Gastrocnemius medialis (tissue), 4 donors: ENCODE data around the gene MACC1. TPM values are rescaled to one million over a fixed set of nuclear protein-coding genes. Genes with fewer than 3 reads are reported as not detected.

ENCODE experiments used
- ATAC-seq, 2 donors: fragments of 150-250 bp; one replicate each; pipeline ENCODE4 v1.9.1; 2016
- DNase-seq, 2 donors: peaks; one replicate each; pipeline ENCODE4 v3.0.0-alpha.2; 2019
- H3K27ac ChIP-seq, 4 donors: fragments of 200-600 bp; sonication (generic); 1 replicate in 1 of 4; 2 replicates in 3 of 4; pipeline ENCODE4 v1.5.1; 2016 to 2018; ENCODE audit warnings: mild to moderate bottlenecking in 2 of 4, moderate library complexity in 1 of 4
- H3K27me3 ChIP-seq, 3 donors: fragments of 200-600 bp; sonication (generic) in 2 of 3; 1 replicate in 1 of 3; 2 replicates in 2 of 3; pipeline versions ENCODE4 v1.5.1 to v1.6.0; 2016 to 2019; ENCODE audit warnings: mild to moderate bottlenecking in 1 of 3, moderate library complexity in 1 of 3
- H3K36me3 ChIP-seq, 2 donors: fragments of 200-600 bp; sonication (generic) in 1 of 2; one replicate each; pipeline ENCODE4 v1.5.1; 2017 to 2018
- H3K4me1 ChIP-seq, 2 donors: fragments of 200-600 bp; sonication (generic) in 1 of 2; one replicate each; pipeline ENCODE4 v1.5.1; 2016 to 2017; ENCODE audit warnings: mild to moderate bottlenecking in 2 of 2
- H3K4me3 ChIP-seq, 4 donors: fragments of 200-600 bp; sonication (generic) in 3 of 4; 1 replicate in 1 of 4; 2 replicates in 3 of 4; pipeline ENCODE4 v1.5.1; 2016 to 2019; ENCODE audit warnings: mild to moderate bottlenecking in 2 of 4
- H3K9me3 ChIP-seq, 3 donors: fragments of 200-600 bp; sonication (generic) in 2 of 3; 1 replicate in 1 of 3; 2 replicates in 2 of 3; pipeline ENCODE4 v1.5.1; 2016 to 2019
- POLR2A ChIP-seq, 2 donors: fragments of 450-650 bp; IDR thresholded peaks; one replicate each; pipeline ENCODE4 v1.6.1; 2017; ENCODE audit warnings: antibody characterized with exemption in 2 of 2, mild to moderate bottlenecking in 2 of 2, moderate library complexity in 2 of 2
- in situ Hi-C, 4 donors: fragments of 200-750 bp; cut with MboI; loops; one replicate each; pipeline versions ENCODE4 v1.15.0 to v1.8.0; 2017; ENCODE audit warnings: low sequenced_read_pairs in 4 of 4
- intact Hi-C: fragments of 100-400 bp; cut with DNase I; formaldehyde crosslinking; loops from one replicate; pipeline ENCODE4 v1.15.1; 2023; ENCODE audit warnings: low total_unique reads
- total RNA-seq, 4 donors: library from RNA; depleted of rRNA; stranded (reverse); fragments of >200 nt; gene quantifications; one replicate each; pipeline versions ENCODE4 v1.1.0 to v1.2.3, GENCODE V29; 2016
- TF ChIP-seq, protein P1 (sequence below), 5 experiments: fragments of 450-650 bp in 3 of 5; fragments of 200-600 bp in 2 of 5; sonication (generic) in 2 of 5; IDR thresholded peaks in 4 of 5; conservative IDR thresholded peaks in 1 of 5; 1 replicate in 4 of 5; 2 replicates in 1 of 5; pipeline ENCODE4 v1.5.1; 2016 to 2019; ENCODE audit warnings: antibody characterized with exemption in 5 of 5, mild to moderate bottlenecking in 3 of 5, moderate library complexity in 3 of 5

Gene MACC1
- total RNA-seq, 4 donors from 2014 or later: not detected

DNA sequence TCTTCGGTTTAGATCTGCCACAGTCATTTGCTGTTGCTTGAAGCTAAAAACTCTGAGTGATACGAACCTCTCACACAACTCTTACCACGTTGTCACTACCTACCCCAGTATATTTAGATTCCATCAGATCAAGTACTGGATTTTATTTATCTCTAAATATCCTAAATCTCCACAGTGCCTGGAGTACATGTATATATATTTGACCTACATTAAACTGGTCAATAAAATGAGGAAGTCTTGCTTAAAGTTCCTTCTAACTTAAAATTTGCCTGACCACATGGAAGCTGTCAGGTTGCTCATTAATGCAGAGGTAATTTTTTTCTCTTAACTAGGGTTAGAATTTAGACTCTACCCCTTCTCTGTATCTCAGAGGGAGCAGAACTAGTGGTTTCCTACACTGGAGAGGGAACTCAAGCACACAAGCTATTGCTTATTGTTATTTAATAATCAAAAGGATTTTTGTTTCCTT lies 3.1 kb upstream of the MACC1 start:
- Histone ChIP-seq H3K4me3 (no peak overlapping the region), H3K36me3 (no peaks in the 10 kb centered on the region), H3K27ac (no peak overlapping the region), H3K9me3 (no peaks in the 10 kb centered on the region), H3K27me3 (no peaks in the 10 kb centered on the region), H3K4me1 (no peaks in the 10 kb centered on the region)
- intact Hi-C loops (no loop called here), in situ Hi-C loops (no loop called here)
- DNase-seq (no peak), ATAC-seq (no peak)
- TF ChIP-seq, protein P1, sequence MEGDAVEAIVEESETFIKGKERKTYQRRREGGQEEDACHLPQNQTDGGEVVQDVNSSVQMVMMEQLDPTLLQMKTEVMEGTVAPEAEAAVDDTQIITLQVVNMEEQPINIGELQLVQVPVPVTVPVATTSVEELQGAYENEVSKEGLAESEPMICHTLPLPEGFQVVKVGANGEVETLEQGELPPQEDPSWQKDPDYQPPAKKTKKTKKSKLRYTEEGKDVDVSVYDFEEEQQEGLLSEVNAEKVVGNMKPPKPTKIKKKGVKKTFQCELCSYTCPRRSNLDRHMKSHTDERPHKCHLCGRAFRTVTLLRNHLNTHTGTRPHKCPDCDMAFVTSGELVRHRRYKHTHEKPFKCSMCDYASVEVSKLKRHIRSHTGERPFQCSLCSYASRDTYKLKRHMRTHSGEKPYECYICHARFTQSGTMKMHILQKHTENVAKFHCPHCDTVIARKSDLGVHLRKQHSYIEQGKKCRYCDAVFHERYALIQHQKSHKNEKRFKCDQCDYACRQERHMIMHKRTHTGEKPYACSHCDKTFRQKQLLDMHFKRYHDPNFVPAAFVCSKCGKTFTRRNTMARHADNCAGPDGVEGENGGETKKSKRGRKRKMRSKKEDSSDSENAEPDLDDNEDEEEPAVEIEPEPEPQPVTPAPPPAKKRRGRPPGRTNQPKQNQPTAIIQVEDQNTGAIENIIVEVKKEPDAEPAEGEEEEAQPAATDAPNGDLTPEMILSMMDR (IDR thresholded peaks at IDR 0.05 in 4 of 5, conservative IDR thresholded peaks at IDR 0.05 in 1 of 5): no peak
- no peak for TF ChIP-seq POLR2A (IDR thresholded peaks at IDR 0.05)

DNA sequence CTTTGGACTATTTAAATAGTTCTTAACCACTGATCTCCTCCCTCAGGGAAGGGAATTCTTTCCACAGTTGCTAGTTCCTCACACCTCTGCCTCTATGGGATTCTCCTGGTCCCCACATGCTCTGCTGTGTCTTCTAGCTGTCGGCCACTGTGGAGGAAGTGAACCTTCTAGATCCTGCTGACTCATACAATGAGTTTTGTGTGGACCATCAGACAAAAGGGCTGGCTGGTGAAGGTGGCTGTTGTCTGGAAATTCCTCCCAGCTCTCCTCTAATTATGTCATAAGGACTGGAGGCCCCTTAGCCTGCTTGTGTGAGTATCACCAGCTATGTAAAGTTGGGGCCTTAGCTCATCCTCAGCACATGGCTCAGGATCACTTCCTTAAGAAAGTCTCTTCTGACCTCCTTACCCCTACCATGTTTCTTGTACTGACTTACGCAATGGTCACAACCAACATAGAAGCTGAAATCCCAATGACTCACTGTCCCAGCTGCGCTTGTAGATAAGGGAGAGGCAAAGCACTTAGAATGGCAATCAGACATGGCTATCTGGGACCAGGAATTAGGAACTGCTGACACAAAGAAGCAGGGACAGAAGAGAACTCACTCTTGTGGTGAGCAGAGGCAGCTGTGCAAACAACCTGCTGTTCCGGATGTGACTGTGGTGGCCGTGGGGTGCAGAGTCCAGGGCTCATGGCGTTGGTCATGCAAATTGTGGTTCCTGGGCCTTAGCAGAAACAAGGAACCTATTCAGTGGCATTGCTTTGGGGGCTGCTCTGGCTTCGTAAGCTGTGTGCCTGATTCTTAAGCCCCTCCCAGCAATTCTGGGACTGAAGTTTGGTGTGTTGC lies 2.5 kb upstream of the MACC1 start:
- H3K36me3 ChIP-seq: no peaks in the 10 kb centered on the region
- H3K9me3 ChIP-seq: no peaks in the 10 kb centered on the region
- in situ Hi-C loops: no loop called here
- TF ChIP-seq, protein P1 (IDR thresholded peaks at IDR 0.05 in 4 of 5, conservative IDR thresholded peaks at IDR 0.05 in 1 of 5): no peak
- no peak for TF ChIP-seq POLR2A (IDR thresholded peaks at IDR 0.05)
- H3K27me3 ChIP-seq: no peaks in the 10 kb centered on the region
- DNase-seq (peak; percentile 16 to 38), ATAC-seq (peak in 1 of 2 donors; percentile 53)
- intact Hi-C loops: no loop called here
- H3K4me1 ChIP-seq: no peaks in the 10 kb centered on the region
- H3K4me3 ChIP-seq: no peak overlapping the region
- no peak overlapping the region for H3K27ac ChIP-seq

DNA sequence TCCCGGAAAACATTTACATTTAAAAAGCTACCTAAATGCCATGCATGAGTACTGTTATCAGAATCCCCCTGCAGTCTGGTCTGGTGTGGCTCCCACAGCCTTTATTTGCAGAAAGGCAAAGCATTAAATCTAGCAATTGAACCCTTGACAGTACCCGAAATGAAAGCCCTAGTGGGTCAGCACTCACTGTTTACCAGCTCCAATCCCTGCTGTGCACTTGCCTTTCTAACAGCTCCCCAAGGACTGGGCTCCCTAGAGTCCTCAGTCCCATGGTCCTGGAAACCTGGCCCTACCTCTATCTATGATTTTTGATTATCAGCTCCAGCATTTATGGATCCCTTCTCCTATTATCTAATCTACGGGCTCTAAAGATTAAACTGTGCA lies 1.9 kb upstream of the MACC1 start:
- no peaks in the 10 kb centered on the region for H3K4me1 ChIP-seq
- in situ Hi-C loops (no loop called here), intact Hi-C loops (no loop called here)
- H3K4me3 ChIP-seq: no peak overlapping the region
- no peaks in the 10 kb centered on the region for H3K9me3 ChIP-seq
- TF ChIP-seq, protein P1 (IDR thresholded peaks at IDR 0.05 in 4 of 5, conservative IDR thresholded peaks at IDR 0.05 in 1 of 5): no peak
- TF ChIP-seq POLR2A (IDR thresholded peaks at IDR 0.05): no peak
- no peak for DNase-seq
- no peak overlapping the region for H3K27ac ChIP-seq
- ATAC-seq: no peak
- no peaks in the 10 kb centered on the region for H3K36me3 ChIP-seq
- H3K27me3 ChIP-seq: no peaks in the 10 kb centered on the region

DNA sequence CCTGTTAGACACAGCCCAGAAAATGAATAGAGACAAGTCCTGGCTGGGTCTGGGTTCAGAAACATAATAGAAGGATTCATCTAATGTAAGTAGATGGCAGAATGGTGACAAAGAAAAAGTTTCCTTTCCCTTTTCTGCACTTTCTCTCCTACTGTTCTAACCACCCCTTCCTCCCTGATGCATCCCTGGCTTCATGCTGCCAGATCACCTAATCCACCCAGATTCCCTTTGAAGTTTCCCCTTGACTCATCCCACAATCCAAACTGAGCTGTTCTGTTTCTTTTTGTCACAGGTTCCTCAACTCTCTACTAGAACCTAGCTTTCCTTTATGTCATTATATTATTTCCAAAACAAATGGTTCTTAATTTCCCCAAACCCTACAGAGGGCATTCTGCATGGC lies 1.1 kb upstream of the MACC1 start:
- Histone ChIP-seq H3K9me3 (no peaks in the 10 kb centered on the region), H3K27ac (no peak overlapping the region), H3K36me3 (no peaks in the 10 kb centered on the region), H3K4me1 (no peaks in the 10 kb centered on the region), H3K27me3 (no peaks in the 10 kb centered on the region), H3K4me3 (no peak overlapping the region)
- TF ChIP-seq POLR2A (IDR thresholded peaks at IDR 0.05): no peak
- TF ChIP-seq, protein P1 (IDR thresholded peaks at IDR 0.05 in 4 of 5, conservative IDR thresholded peaks at IDR 0.05 in 1 of 5): no peak
- in situ Hi-C loops (no loop called here), intact Hi-C loops (no loop called here)
- DNase-seq (no peak), ATAC-seq (no peak)
